ENCODE results near the gene SULF2. TPM values are rescaled to one million over a fixed set of nuclear protein-coding genes. Genes with fewer than 3 reads are reported as not detected.

Gene SULF2
- total RNA-seq, 1 experiment from 2014 or later = 13.0 TPM

- Histone ChIP-seq H3K27ac (ENCODE audit: low read depth, low read length) (no peak overlapping the region), H3K79me2 (ENCODE audit: insufficient read depth, low read length) (no peaks in the 10 kb centered on the region), H2AFZ (ENCODE audit: low read depth, low read length, poor library complexity, severe bottlenecking) (no peak overlapping the region), H4K20me1 (ENCODE audit: insufficient read depth) (no peaks in the 10 kb centered on the region), H3K4me2 (ENCODE audit: low read length) (no peak overlapping the region), H3K9me2 (ENCODE audit: insufficient read depth) (no peaks in the 10 kb centered on the region), H3K9ac (ENCODE audit: low read length) (no peak overlapping the region), H3K4me1 (ENCODE audit: control insufficient read depth in 1 of 2, insufficient read depth in 2 of 2, low read length in 2 of 2) (peaks cover 4 to 10% of the 10 kb centered on the region in 2 experiments; a peak in 3 of 4 replicates), H3K4me3 (replicated peaks in 1 of 2; ENCODE audit: low read depth in 1 of 2, low read length in 2 of 2) (no peak overlapping the region), H3K36me3 (ENCODE audit: control insufficient read depth in 1 of 2, insufficient read depth in 2 of 2, low read length in 2 of 2) (no peaks in the 10 kb centered on the region), H3K27me3 (ENCODE audit: insufficient read depth, low read length) (no peaks in the 10 kb centered on the region), H3K9me3 (ENCODE audit: control insufficient read depth in 1 of 2, insufficient read depth in 1 of 2, low read depth in 1 of 2, low read length in 2 of 2) (no peaks in the 10 kb centered on the region)
- no peak for DNase-seq (ENCODE audit: low read depth, low spot score)
- intact Hi-C loops (cut with micrococcal nuclease) = no loop called here
- RAD21 ChIA-PET (ENCODE audit: low non-redundant PET in 1 of 2, low total read pairs in 2 of 2, uncharacterized antibody in 2 of 2, unreplicated experiment in 2 of 2) = no interaction called here
- TF ChIP-seq CBX3 (IDR thresholded peaks at IDR 0.05; ENCODE audit: low read depth) (no peak), ELF1 (IDR thresholded peaks at IDR 0.05; ENCODE audit: borderline replicate concordance, low read depth) (no peak), SRF (IDR thresholded peaks at IDR 0.05; ENCODE audit: low read depth) (no peak), ZFX (IDR thresholded peaks at IDR 0.05) (no peak), TCF7L2 (IDR thresholded peaks at IDR 0.05; ENCODE audit: borderline replicate concordance, extremely low read depth, insufficient read depth, insufficient read length) (no peak)
- TF ChIP-seq, protein P1, sequence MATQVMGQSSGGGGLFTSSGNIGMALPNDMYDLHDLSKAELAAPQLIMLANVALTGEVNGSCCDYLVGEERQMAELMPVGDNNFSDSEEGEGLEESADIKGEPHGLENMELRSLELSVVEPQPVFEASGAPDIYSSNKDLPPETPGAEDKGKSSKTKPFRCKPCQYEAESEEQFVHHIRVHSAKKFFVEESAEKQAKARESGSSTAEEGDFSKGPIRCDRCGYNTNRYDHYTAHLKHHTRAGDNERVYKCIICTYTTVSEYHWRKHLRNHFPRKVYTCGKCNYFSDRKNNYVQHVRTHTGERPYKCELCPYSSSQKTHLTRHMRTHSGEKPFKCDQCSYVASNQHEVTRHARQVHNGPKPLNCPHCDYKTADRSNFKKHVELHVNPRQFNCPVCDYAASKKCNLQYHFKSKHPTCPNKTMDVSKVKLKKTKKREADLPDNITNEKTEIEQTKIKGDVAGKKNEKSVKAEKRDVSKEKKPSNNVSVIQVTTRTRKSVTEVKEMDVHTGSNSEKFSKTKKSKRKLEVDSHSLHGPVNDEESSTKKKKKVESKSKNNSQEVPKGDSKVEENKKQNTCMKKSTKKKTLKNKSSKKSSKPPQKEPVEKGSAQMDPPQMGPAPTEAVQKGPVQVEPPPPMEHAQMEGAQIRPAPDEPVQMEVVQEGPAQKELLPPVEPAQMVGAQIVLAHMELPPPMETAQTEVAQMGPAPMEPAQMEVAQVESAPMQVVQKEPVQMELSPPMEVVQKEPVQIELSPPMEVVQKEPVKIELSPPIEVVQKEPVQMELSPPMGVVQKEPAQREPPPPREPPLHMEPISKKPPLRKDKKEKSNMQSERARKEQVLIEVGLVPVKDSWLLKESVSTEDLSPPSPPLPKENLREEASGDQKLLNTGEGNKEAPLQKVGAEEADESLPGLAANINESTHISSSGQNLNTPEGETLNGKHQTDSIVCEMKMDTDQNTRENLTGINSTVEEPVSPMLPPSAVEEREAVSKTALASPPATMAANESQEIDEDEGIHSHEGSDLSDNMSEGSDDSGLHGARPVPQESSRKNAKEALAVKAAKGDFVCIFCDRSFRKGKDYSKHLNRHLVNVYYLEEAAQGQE (IDR thresholded peaks at IDR 0.05; ENCODE audit: low read depth) = no peak
- TF ChIP-seq, protein P2, sequence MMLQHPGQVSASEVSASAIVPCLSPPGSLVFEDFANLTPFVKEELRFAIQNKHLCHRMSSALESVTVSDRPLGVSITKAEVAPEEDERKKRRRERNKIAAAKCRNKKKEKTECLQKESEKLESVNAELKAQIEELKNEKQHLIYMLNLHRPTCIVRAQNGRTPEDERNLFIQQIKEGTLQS (IDR thresholded peaks at IDR 0.05) = no peak
- no peak for ATAC-seq
- CTCF ChIA-PET = no interaction called here
- POLR2A ChIA-PET = no interaction called here
- no TSS peak for BruUV-seq (replicated peaks)
Measured at GRCh38 chr20:47703748-47704147, 81.5 kb downstream of the SULF2 start.
